Amniotic epithelial cell (primary cell): ENCODE data around the gene ST3GAL3.

Source experiments
- DNase-seq: peaks from one replicate; pipeline ENCODE4 v3.0.0-alpha.2; 2010; ENCODE audit warnings: low read depth

ST3GAL3 gene

DNA sequence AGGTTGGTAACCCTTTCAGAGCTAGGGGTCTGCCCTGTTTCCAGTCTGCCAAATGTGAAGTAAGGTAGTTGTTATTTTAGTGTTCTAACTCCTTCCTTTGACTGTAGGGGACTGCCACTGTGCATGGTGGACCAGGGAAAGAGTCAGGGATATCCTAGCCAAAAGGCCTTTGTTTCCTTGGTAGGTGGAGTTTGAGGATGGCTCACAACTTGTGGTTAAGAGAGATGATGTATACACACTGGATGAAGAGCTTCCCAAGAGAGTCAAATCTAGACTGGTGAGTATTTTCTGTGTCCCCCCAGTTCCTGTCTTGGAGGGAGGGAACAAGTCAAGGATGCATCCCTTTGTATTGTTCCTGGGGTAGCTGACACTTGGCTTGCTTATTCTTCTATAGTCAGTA is 3.5 kb upstream of the ST3GAL3 start:
- no peak for DNase-seq

DNA sequence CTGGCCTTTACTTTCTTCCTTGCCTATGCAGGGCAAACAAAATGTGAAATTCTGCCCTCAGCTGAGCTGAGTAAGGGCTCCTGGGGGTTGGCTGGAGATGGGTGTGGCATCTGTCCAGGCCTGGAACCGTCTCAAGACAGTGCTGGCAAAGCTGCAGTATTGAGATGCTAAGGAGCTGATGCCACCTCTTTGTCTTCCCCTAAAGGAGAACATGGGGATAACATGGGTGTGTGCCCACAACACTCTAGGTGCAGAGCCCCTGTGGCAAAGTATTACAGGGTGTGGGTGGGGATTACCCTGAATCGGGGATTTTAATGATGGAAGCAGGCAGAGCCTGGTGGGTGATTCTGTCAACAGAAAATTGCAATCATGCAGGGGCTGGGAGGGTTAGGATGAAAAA is 2.5 kb upstream of the ST3GAL3 start:
- DNase-seq = no peak

DNA sequence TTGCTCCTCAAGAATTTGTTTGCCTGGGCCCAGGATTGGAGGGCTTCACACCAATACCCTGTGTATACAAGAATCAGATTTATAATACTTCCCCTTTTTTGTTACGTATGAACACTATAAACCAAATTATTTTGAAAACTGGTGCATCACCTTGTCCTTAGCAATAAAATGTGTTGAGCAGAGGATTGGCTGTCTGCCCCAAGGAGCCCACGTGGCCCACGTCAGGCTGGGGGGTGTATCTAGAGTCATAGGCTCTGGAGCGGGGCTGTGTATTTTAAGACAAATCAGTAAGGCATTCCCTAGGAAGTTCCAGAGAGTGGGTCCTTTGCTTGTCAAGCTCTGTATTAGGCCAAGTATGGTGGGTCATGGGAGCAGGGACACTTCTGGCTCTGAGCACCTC is 2.0 kb upstream of the ST3GAL3 start:
- no peak for DNase-seq

DNA sequence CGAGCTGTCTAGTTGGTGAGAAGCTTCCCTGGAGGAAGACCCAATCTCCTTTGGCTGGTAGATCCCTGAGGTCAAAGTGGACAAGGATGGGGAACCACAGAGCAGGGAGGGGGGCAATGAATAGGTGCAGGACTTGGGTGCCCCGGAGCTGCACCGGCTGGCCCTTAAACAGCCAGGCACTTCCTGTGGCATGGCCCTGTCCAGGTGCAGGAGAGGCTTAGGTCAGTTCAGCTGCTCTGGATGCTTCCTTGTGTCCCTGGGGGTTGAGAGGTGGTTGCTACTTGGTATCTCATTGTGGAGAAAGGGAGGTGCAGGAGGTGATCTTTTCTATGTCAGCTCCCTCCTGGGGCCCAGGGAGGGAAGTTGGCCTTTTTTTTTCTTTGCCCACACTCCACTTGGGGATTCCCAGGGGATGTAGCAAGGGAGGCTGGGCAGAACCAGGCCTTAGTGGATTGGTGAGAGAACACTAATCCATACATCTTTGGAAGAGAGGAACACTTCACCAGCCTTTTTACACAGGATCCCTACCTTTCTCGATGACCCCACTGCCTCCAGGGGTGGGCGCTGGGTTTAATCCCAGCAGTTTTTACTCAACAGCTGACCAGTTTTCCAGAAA is 1.2 kb upstream of the ST3GAL3 start:
- DNase-seq = no peak

DNA sequence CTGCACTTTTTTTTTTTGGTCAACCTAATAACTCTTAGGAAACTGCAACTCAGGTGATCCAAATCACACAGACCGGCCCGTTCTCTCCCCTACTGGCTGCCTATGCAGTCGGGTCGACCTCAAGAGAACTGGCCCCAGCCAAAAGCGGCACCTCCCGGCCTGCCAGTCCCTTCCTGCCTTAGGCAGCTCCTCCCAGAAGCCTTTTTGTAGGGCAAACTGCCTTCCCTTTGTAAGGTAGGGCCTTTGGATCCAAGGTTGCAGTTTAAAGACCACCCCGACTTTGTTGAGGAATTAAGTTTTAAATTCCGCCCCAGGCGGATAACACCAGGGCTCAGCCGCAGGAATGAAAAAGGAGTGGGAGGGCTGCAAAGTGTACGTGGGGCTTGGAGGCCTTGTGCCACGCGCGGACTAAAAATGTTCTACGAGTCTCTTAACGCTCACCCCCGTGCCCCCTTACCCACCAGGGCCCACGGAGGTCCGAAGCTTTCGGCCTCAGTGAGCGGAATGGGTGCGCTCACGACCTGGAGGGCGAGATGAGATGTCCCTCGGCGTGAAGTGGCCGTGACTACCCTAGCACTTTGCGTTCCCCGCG is 642 bp upstream of the ST3GAL3 start:
- peak; percentile 39 for DNase-seq

DNA sequence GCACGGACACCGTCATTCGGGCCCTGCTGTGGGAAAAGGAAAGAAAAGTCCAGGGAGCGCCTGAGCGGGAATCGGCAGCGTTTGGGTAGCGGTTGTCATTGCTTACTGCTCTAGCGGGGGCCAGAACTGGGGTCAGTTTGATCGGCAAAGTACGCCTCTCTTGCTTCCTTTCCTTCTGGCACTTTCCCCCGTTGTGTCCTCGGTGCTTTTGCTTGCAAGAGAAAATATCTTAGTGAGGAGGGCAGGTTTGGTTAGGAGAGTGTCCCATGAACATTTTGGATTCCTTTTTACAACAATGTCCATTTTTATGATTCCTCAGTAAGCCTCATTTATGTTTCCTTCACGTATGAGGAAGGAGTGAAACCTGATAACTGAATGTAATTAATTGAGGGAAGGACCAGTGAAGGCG is 670 bp downstream of the ST3GAL3 start:
- peak; percentile 40 for DNase-seq

DNA sequence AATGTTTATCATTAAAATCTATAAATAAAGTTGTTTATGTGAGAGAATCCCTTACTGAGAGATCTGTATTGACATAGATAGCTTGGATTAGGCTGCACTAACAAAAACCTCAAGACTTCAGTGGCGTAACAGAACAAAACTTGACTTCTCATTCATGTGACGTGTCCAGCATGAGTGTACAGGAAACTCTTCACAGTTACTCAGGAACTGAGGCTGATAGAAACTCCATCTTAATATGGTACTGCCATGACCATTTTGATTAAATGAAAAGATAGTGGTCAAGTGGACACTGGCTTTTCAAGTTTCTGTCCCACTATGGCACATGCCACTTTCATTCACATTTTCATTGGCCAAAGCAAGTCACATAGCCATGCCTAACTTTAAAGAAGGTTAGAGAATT is 3.7 kb downstream of the ST3GAL3 start:
- DNase-seq = peak; percentile 95

DNA sequence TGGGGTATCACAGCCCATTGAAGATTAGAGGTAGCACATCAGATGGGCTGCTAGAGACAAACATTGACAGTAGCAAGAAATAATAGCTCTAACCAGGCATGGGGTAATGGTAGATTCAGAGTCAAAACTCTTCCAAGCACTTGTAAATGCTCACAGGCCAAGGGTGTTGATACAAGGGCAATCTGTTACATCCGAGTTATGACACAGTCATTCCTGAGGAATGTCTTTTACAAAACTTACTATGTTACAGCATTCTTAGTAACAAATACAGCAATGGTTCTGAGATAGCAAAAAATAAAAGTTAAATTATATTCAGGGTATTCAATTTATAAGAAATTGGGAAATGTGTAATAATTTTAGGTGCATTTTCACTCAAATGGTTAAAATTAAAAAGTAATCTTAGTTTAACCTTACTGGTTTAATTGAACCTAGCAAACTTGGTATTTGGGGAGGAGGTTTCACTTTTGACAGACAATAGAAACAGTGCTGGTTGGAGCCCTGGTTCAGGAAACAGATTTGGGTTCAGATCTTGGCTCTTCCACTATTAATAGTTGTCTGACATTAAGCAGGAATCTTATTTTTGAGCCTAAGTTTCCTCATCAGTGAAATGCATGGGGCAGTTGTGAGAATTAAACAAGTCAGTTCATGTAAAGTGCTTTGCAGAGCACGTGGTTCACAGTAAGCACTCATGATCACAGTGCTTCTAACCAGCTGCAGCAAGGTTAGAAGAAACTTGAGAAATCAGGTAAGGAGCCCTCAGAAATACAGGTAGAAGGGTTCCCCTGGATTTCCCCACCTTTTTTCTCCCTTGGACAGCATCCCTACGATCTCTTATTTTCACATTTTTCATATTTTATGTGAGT is 4.4 kb downstream of the ST3GAL3 start:
- DNase-seq = peak; percentile 91

DNA sequence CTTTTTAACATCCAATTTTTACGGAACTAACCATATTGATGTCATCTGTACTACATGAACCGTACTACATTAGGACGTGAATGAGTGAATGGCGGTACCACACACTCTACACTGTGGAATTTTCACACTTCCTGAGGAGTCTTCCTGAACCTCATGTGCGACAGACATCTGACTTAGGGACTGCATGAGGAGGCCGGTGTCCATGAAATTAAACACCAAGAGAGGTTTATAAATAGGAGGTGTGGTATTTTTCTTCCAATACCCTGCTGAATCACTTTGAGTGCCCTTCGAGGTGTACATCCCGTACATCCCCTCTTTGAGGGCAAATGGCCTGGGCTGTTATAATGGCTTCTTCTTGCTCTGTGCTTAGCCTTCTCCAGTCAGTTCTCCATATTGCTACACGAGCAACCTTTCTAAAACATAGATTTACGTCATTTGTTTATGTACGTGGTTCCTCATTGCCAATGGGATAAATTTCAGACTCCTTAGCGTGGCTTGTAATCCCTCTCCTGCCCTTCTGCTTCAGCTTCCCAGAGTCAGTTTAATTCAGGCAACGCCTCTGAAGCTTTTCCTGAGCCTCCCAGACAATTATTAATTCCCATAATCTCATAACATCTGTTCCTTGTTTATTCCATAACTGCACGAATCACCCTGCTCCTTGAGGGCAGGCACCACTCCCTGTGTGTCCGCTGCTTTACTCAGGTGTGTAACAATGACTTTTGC is 9.4 kb downstream of the ST3GAL3 start:
- DNase-seq = no peak

DNA sequence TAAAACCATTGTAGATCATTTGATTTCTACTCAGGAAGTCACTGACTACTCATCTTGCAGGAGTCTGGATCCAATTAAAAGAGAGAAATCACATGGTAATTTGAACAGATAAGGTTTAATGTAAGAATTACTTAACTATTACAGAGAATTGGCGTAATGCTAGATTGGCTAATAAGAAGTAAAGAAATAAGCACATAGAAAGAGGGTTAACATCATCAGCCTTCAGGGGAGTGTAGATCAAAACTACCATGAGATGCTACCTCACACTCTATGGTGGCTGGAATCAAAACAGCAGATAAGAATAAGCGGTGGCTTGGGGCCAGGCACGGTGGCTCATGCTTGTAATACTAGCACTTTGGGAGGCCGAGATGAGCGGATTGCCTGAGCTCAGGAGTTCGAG is 11.7 kb downstream of the ST3GAL3 start:
- DNase-seq = peak; percentile 36

DNA sequence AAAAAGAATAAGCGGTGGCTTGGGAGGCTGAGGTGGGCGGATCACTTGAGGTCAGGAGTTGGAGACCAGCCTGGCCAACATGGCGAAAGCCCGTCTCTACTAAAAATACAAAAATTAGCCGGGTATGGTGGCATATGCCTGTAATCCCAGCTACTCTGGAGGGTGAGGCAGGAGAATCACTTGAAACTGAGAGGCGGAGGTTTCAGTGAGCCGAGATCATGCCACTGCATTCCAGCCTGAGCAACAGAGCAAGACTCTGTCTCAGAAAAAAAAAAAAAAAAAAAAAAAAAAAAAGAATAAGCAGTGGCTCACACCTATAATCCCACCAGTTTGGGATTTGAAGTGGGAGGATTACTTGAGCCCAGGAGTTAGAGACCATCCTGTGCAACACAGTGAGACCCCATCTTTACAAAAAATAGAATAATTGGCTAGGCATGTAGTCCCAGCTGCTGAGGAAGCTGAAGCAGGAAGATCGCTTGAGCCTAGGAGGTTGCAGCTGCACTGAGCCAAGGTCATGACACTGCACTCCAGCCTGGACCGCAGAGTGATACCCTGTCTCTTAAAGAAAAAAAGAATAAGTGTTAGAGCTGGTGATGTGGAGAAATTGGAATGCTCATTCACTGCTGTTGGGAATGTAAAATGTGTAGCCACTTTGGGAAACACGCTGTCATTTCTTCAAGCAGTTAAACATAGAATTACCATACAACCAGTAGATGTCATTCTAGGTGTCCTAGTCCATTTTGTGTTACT is 12.5 kb downstream of the ST3GAL3 start:
- DNase-seq = peak; percentile 80

DNA sequence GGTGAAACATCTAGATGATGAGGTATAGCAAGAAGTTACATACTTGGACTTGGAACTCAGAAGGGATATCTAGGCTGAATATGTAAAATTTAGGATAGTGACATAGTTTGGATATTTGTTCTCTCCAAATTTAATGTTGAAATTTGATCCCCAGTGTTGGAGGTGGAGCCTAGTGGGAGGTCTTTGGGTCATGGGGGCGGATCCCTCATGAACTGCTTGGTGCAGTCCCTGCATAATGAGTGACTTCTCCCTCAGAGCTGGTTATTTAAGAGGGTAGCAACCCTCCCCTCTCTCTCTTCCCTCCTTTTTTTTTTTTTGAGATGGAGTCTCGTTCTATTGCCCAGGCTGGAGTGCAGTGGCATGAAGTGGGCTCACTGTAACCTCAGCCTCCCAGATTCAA is 15.5 kb downstream of the ST3GAL3 start:
- DNase-seq = no peak

DNA sequence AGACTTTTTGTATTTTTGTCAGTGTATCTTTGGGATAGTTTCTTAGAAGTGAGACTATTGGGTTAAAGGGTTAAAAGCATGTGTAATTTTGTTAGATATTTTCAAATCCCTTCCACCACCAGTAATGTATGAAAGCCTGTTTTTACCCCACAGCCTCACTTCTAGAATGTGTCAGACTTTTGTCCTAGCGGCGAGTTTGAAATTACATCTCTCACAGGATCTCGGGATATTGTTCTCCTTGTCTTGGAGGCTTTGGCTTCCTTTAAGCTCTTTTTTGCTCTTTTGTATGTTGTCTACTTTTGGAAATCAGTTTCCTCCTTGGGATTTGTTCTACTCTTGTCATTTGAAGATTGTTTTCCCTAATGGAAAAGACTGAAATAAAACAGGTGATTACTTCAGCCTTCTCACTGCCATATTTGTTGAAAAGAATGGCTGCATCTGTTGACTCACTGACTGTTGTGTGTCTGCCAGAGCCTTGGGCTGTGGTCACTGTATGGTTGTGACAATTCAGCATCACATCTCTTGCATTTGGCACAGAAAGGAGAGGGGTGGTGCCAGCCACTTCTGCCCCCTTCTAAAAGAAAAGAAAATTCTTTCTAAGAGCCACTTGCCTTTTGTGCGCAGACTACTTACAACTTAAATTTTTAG is 22.6 kb downstream of the ST3GAL3 start:
- no peak for DNase-seq

DNA sequence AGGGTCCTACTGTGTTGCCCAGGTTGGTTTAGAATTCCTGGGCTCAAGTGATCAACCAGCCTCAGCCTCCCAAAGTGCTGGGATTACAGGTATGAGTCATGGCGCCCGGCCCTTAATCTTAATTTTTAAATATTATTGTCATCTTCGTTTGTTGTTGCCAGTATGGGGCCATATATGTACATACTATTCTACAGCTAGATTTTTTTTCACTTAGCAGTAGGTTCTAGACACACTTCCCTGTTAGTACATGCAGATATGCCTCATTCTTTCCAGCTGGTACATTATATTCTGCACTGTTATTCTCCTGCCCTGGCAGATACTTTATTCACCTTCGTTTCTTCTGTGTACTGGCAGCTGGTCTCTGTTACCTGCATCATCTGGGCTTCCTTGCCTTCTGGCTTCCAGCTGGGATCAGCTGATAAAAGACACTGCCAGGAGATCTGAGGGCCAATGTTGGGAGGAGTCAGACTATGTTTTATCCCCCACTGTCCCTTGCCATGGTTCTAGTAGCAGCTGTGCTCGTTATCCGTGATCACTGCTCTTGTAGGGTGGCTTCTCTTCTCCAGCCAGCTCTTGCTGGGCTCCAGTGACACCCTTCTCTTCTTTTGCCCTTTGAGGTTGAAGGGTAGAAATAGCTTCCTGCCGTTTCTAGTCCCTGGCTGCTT is 24.7 kb downstream of the ST3GAL3 start:
- DNase-seq = no peak

DNA sequence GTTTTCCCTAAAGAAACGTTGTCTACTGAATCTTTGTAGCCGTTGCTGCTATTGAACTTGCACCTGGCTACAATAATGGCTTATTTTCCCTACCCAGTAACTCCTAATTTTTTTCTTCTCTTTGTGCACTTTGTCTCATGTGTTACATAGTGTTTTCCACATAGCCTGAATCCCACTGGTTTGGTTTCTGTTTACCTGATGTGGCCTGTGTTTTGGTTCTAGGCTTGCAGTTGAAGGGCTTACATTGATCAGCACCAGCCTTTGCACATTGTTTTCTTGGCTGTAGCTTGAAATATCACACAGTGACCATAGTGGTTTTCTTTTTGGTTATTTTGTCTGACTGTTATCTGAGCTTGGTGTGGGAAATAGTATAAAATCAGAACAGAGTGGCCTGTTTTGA is 29.5 kb downstream of the ST3GAL3 start:
- no peak for DNase-seq

DNA sequence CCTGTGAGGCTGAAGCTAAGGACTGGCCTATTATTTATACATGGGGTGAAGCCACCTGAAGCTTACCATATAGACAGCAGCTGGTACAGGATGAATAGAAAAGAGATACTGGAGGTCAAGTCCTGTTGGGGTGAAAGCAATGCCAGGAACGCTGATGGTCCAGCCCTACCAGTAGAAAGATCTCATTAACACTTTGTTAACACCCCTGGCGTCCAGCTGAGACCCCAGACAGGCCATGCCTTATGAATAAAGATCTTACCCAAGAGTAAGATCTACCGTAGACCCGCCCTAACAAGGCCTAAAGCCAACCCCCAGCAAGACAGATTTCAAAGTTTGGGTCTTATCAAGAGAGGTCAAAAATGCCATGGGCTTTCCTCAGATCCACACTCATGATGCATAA is 34.7 kb downstream of the ST3GAL3 start:
- DNase-seq = no peak

DNA sequence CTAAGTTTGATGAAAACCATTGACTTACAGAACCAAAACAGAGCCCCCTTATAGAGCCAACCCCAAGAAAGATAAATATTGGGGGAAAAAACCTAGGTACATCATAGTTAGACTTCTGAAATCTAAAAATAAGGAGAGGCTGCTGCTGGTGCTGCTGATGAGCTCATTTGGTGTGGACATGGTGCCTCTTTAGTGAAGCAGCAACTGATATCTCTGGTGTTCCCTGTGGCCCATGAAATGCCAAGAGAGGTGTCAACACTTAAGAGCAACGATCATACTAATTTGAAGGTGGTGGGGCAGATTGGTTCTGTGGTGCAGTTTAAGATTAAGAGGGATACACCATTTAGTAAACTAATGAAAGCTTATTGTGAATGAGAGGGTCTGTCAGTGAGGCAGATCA is 35.9 kb downstream of the ST3GAL3 start:
- no peak for DNase-seq

DNA sequence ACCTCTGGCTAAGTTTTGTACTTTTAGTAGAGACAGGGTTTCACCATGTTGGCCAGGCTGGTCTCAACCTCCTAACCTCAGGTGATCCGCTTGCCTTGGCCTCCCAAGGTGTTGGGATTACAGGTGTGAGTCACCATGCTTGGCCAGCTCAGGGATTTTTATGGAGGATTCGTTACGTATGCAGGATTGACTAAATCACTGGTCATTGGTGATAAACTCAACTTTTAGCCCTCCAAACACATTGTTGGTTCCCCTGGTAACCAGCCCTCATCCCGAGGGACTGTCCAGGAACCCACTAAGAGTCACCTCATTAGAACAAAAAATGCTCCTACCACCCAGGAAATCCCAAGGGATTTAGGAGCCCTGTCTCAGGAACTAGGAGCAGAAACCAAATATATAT is 40.4 kb downstream of the ST3GAL3 start:
- DNase-seq = no peak

DNA sequence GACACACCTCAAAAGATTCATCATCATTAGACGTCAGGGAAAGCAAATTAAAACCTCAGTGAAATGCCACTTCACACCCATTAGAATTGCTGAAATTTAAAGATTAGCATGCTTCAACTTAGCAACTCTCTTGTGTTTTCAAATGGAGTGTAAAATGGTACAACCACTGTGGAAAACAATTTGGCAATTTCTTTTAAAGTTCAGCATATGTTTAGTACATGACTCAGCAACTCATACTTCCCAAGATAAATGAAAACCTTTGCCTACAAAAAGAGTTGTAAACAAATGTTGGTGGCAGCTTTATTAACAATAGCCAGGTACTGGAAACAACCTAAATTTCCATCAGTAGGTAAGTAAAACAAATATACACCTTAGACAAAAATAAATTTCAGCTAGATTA is 42.7 kb downstream of the ST3GAL3 start:
- peak; percentile 45 for DNase-seq

DNA sequence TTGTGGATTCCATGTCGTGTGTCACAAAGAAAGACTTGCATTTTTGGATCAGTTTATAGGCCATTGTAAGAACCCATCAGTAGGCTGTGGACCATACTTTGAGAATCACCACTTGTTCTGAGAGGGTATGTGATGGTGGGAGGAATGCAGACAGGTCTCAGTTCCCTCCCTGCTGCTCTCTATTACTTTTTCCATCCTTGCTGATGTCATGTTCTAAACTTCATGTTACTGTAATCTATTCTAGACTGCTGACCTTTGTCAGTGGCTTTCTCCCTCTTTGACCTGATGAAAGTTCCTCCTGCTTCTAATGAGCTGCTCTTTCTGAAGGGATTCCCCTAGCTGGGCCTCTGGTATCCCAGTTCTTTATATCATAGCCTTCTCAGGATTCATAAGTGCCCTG is 46.1 kb downstream of the ST3GAL3 start:
- DNase-seq = no peak

DNA sequence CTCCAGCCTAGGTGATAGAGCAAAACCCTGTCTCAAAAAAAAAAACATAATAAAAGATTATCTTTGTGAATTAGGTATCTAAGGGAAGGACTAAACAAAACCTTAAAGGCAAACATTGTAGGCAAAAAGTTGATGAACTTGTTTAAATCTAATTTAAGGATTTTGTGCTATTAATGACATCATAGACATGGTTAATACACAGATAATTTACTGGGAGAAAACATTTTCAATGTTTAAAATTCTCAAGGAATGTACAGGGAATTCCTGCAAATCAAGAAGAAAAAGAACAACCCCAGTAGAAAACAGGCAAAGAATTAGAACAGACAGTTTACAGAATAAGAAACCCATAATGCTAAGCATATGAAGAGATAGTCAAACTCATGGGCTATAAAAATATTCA is 47.6 kb downstream of the ST3GAL3 start:
- no peak for DNase-seq
